ENCODE measurements around the gene ESD.

- TF ChIP-seq NFE2L1 (CRISPR knock-in tag; IDR thresholded peaks at IDR 0.05; ENCODE audit: borderline replicate concordance) (no peak), ZNF747 (CRISPR knock-in tag; IDR thresholded peaks at IDR 0.05; ENCODE audit: borderline replicate concordance) (no peak), CHD4 (IDR thresholded peaks at IDR 0.05; ENCODE audit: borderline replicate concordance, low read length) (no peak), PTBP1 (IDR thresholded peaks at IDR 0.05; ENCODE audit: low read depth, low read length, poor library complexity, severe bottlenecking) (no peak), SMAD3 (CRISPR knock-in tag; IDR thresholded peaks at IDR 0.05) (no peak)
Measured at GRCh38 chr13:46844431-46844830, 47.5 kb upstream of the ESD start.
